HG03575 (cell line): ENCODE data around the gene REG3A.

ENCODE experiments used
- ATAC-seq: cut with Tn5 transposase; IDR thresholded peaks from one replicate; pipeline ENCODE4 v1.9.1; 2021; ENCODE audit not compliant: unreplicated experiment, insufficient number of reproducible peaks, low FRiP score; ENCODE audit errors: extremely low read depth

REG3A gene

DNA sequence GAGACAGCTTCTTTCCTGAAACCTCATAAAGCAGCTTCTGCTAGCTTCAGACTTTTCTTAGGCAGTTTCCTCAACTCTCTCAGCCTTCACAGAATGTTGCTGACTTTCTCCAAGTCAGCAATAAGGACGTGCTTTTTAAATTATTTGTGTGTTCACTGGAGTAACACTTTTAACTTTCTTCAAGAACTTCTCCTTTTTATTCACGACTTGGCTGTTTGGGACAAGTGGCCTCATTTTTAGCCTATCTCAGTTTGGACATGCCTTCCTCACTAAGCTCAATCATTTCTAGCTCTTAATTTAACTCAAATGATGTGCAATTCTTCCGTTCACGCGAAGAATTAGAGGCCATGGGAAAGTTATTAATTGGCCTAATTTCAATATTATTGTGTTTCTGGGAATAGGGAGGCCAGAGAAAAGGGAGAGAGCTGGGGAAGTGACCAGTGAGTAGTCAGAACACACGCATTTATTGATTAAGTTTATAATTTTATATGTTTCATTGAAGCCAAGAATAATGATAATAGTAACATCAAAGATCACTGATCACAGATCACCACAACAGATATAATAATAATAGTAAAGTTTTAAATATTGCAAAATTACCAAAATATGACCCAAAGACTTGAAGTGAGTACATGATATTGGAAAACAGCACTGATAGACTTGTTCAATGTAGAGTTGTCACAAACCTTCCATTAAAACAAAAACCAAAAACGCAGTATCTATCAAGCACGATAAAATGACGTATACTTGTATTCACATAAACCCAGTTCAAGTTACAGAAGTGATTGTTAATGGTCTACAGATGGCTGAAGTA, 34.4 kb downstream of the REG3A start:
- no peak for ATAC-seq

DNA sequence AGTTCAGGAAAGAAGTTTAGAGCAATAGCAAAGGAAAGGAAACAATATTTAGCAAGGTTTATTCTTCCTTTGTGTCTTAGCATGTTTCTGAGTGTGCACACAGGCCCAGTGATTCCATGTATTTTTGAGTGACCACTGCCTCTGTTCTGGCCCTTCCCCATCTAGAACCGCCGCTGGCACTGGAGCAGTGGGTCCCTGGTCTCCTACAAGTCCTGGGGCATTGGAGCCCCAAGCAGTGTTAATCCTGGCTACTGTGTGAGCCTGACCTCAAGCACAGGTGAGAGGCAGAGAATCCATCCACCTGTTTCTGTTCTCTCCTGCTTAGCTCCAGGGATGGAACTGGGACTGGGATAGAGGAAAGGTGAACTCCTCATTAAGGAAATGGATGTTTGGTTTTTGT, 36.9 kb downstream of the REG3A start:
- no peak for ATAC-seq

DNA sequence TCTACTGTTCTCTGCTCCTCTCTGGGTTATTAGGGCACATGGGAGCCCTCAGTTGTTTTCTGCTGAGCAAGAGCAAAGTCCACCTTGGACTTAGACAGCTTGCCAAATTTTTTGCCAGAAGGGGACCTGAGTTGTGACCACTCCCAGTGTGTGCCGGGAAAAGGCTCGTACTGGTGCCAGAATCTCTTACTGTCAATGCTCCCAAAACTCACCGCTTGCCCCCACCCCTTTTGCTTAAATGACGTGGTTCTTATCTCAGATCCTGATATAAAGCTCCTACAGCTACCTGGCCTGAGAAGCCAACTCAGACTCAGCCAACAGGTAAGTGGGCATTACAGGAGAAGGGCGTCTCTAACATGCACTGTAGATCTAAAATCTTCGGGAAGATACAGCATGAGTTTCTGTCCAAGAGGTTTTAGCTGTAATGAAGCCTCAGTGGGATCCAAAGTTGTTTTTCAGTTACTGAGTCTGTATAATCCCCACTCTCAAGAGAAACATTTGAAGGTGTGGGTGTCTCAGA, 39.3 kb downstream of the REG3A start, which contains the start of gene REG1A:
TSS of gene REG1A (plus strand) at position 295 of the 520 bp plus-strand sequence. CDS start 374 bp downstream, outside the sequence.
- no peak for ATAC-seq

DNA sequence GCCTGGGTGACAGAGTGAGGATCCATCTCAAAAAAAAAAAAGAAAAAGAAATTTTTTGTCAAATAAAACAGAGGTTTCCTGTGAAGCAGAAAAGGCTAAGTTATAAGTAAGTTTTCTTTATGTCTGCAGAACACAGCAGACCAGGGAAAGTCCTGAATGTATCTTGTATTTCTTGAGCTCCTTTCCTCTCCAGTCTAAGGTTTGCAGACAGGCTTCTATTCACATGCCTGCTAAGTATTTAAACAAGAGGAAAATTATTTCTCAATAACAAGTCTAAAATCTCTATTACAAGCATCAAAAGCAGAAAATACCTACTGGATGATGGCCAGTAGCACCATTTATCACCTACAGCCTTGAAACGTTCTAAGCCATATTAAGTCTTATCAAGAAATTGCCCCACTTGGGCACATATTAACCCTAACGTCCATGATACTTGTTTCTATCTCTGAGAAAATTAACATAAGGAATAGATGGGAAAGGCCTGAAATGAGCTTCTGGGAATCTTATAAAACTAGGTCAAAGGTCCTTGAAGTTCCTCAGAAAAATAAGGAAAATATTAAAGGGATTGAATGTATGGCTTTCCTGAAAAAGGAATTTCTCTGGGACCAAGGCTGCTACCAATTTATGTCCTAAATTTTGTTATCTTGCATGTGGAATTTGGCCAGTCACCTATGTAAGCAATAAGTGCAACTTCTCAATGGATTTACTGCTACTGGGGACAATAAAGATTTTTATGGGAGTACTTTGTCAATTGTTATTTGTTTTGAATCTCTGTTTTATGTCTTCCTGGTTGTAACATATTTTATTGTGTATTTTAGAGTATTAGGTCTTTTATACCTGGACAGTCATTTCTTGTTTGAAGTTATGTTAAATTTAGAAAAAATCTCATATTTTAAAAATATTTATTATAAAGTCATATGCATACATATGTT, 42.3 kb downstream of the REG3A start:
- ATAC-seq, result no peak

DNA sequence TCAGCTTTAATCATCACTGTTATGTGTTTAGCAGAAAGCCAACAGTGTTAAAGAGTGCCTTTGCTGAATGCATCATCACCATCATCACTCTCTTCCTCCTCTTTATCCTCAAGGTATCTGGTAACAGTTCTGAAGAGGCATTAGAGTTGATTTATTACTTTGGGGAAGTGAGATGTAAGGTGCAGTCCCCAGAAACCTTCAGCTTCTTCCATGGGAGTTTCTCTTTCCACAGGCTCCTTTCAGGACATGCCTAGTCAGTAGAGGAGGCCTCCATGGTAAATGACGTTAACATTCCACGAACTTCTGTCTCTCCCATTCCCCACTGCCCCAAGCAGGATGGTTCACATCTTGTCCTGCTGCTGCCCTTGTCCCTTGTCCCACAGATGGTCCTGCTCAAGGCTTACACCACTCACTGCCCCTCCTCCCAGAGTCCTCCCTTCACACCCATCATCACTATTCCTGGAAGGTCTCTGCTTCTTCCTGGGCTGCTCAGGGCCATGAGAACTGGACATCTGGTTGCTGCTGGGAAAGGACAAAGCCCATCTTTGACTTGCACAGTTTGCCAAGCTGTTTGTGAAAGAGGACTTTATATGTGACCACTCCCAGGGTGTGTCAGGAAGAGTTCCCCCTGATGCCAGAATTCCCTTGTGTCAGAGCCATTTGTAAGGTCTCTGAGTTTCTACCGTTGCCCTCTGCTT, 44.6 kb downstream of the REG3A start:
- ATAC-seq, result no peak

DNA sequence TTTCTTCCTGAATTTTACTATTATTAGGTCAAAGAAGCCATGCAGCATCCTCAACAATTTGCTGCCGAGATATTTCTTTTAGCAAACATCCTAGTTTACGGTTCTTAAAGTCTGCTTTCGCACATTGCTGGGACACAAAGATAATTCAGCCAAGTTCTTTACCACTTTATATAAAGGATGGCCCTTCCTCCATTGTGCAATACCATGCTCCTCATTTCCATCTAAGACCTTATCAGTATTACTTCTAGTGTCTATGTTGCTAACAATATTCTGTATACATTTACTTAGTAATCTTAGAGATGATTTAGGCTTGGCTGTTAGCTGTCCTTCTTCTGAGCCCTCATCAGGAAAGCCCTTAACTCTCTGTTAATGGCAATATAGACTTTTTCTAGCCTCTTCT, 47.3 kb downstream of the REG3A start:
- ATAC-seq, result no peak
